Tibial nerve (tissue), 4 donors: ENCODE measurements around the gene VN1R5. TPM values are rescaled to one million over a fixed set of nuclear protein-coding genes. Genes with fewer than 3 reads are reported as not detected.

Source experiments
- DNase-seq, 2 donors: peaks; one replicate each; pipeline ENCODE4 v3.0.0-alpha.2; 2019; ENCODE audit warnings: low spot score in 2 of 2
- H3K27ac ChIP-seq, 4 donors: fragments of 200-600 bp; sonication (generic) in 3 of 4; one replicate each; pipeline ENCODE4 v1.5.1; 2017 to 2019; ENCODE audit warnings: mild to moderate bottlenecking in 1 of 4
- H3K27me3 ChIP-seq, 2 donors: fragments of 200-600 bp; sonication (generic) in 1 of 2; one replicate each; pipeline versions ENCODE4 v1.5.1 to v1.6.0; 2017 to 2019
- H3K36me3 ChIP-seq, 3 donors: fragments of 200-600 bp; sonication (generic); one replicate each; pipeline ENCODE4 v1.5.1; 2018 to 2019
- H3K4me1 ChIP-seq, 4 donors: fragments of 200-600 bp; sonication (generic) in 3 of 4; one replicate each; pipeline ENCODE4 v1.5.1; 2017 to 2019
- H3K4me3 ChIP-seq, 4 donors: fragments of 200-600 bp; sonication (generic) in 3 of 4; one replicate each; pipeline ENCODE4 v1.5.1; 2017 to 2019; ENCODE audit warnings: mild to moderate bottlenecking in 1 of 4, moderate library complexity in 1 of 4
- H3K9me3 ChIP-seq, 4 donors: fragments of 200-600 bp; sonication (generic) in 3 of 4; one replicate each; pipeline ENCODE4 v1.5.1; 2017 to 2019
- EP300 ChIP-seq, 2 donors: sonication (generic); formaldehyde crosslinking; IDR thresholded peaks; one replicate each; pipeline ENCODE4 v1.6.1; 2017; ENCODE audit warnings: antibody characterized with exemption in 2 of 2, mild to moderate bottlenecking in 1 of 2
- POLR2A ChIP-seq, 2 donors: fragments of 450-650 bp; IDR thresholded peaks; one replicate each; pipeline ENCODE4 v1.6.1; 2017; ENCODE audit warnings: antibody characterized with exemption in 2 of 2, mild to moderate bottlenecking in 2 of 2, moderate library complexity in 2 of 2
- WGBS, 2 donors: methylation state at CpG; one replicate each; pipeline ENCODE4 v1.1.5; 2018; 5-methylcytosine and 5-hydroxymethylcytosine counted together
- total RNA-seq, 4 donors: library from RNA; depleted of rRNA; stranded (reverse); fragments of >200 nt; gene quantifications; one replicate each; pipeline ENCODE4 v1.1.0, GENCODE V29; 2016
- TF ChIP-seq, protein P1 (sequence below), 5 experiments: fragments of 200-600 bp in 3 of 5; fragments of 450-650 bp in 2 of 5; sonication (generic) in 3 of 5; IDR thresholded peaks; one replicate each; pipeline ENCODE4 v1.5.1; 2016 to 2019; ENCODE audit warnings: antibody characterized with exemption in 5 of 5, mild to moderate bottlenecking in 3 of 5, moderate library complexity in 2 of 5

The VN1R5 gene
- total RNA-seq, 4 donors from 2014 or later, result not detected

DNA sequence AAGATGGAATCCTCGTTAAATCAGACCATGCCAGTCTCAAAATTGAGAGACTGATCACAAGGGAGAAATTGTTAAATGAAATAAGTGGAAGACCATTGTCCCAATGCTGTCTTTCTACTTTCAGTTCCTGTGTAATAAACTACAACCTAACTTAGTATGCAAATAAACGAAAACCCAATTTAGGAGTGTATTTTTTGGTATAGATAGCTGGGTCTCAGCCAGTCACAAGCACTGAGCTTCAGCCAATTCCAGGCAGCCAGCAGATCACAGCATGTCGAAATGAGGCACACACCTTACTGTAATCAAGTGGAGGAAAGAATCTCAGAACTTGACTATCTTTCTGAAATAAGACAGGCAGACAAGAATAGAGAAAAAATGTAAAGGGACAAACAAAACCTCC is 33.0 kb upstream of the VN1R5 start:
- no peak for DNase-seq
- Histone ChIP-seq H3K27ac (no peak overlapping the region), H3K36me3 (no peaks in the 10 kb centered on the region), H3K4me3 (no peak overlapping the region), H3K9me3 (peaks cover 0 to 18% (median 4%) of the 10 kb centered on the region in 4 donors), H3K4me1 (no peaks in the 10 kb centered on the region), H3K27me3 (no peaks in the 10 kb centered on the region)
- TF ChIP-seq POLR2A (IDR thresholded peaks at IDR 0.05) (no peak), EP300 (IDR thresholded peaks at IDR 0.05) (no peak)
- TF ChIP-seq, protein P1, sequence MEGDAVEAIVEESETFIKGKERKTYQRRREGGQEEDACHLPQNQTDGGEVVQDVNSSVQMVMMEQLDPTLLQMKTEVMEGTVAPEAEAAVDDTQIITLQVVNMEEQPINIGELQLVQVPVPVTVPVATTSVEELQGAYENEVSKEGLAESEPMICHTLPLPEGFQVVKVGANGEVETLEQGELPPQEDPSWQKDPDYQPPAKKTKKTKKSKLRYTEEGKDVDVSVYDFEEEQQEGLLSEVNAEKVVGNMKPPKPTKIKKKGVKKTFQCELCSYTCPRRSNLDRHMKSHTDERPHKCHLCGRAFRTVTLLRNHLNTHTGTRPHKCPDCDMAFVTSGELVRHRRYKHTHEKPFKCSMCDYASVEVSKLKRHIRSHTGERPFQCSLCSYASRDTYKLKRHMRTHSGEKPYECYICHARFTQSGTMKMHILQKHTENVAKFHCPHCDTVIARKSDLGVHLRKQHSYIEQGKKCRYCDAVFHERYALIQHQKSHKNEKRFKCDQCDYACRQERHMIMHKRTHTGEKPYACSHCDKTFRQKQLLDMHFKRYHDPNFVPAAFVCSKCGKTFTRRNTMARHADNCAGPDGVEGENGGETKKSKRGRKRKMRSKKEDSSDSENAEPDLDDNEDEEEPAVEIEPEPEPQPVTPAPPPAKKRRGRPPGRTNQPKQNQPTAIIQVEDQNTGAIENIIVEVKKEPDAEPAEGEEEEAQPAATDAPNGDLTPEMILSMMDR (IDR thresholded peaks at IDR 0.05), result no peak
- 72% methylated on average over 3 of the region's 3 CpGs for WGBS, 2 donors

- Histone ChIP-seq H3K27me3 (no peaks in the 10 kb centered on the region), H3K36me3 (no peaks in the 10 kb centered on the region), H3K9me3 (peaks cover 0 to 36% (median 8%) of the 10 kb centered on the region in 4 donors), H3K4me3 (no peak overlapping the region), H3K4me1 (no peaks in the 10 kb centered on the region), H3K27ac (no peak overlapping the region)
- DNase-seq, result no peak
- no peak for TF ChIP-seq POLR2A (IDR thresholded peaks at IDR 0.05)
- TF ChIP-seq EP300 (IDR thresholded peaks at IDR 0.05), result no peak
- TF ChIP-seq, protein P1 (IDR thresholded peaks at IDR 0.05), result no peak
Observed at GRCh38 chr1:247224822-247225221, 31.1 kb upstream of the VN1R5 start.

- H3K9me3 ChIP-seq, result peaks cover 0 to 38% (median 8%) of the 10 kb centered on the region in 4 donors
- DNase-seq, result no peak
- no peak overlapping the region for H3K27ac ChIP-seq
- 49 to 54% methylated on average over 3 of the region's 3 CpGs for WGBS, 2 donors
- H3K27me3 ChIP-seq, result no peaks in the 10 kb centered on the region
- no peak overlapping the region for H3K4me3 ChIP-seq
- no peaks in the 10 kb centered on the region for H3K36me3 ChIP-seq
- no peaks in the 10 kb centered on the region for H3K4me1 ChIP-seq
- TF ChIP-seq EP300 (IDR thresholded peaks at IDR 0.05) (no peak), POLR2A (IDR thresholded peaks at IDR 0.05) (no peak)
- TF ChIP-seq, protein P1 (IDR thresholded peaks at IDR 0.05), result no peak
Observed at GRCh38 chr1:247228133-247228532, 27.7 kb upstream of the VN1R5 start.

DNA sequence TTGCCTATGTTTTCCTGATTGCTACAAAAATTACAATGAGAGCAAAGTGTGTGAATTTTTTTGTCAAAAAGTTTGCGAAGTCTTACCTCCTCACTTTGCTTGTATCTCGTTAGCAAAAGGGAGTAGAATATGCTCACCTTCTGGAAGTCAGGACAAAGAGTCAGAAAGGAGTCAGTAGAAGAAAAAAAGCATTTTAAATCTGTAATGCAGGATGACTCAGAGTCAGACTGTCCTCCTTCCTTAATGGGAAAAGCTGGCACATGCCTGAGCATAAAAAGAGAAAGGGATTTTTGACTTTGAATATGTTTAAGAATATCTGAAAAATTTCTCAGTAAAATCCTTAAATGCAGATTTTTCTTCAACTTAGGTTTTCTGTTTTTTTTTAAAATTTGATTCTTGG is 14.2 kb upstream of the VN1R5 start:
- 73 to 78% methylated on average over 2 of the region's 2 CpGs for WGBS, 2 donors
- Histone ChIP-seq H3K27ac (no peak overlapping the region), H3K9me3 (peaks cover 0 to 19% (median 6%) of the 10 kb centered on the region in 4 donors), H3K27me3 (no peaks in the 10 kb centered on the region), H3K36me3 (no peaks in the 10 kb centered on the region), H3K4me1 (no peaks in the 10 kb centered on the region), H3K4me3 (no peak overlapping the region)
- TF ChIP-seq, protein P1 (IDR thresholded peaks at IDR 0.05), result no peak
- no peak for TF ChIP-seq EP300 (IDR thresholded peaks at IDR 0.05)
- no peak for TF ChIP-seq POLR2A (IDR thresholded peaks at IDR 0.05)
- DNase-seq, result no peak

GRCh38 chr1:247243524-247244137 is 12.2 kb upstream of the VN1R5 start:
- Histone ChIP-seq H3K4me1 (no peaks in the 10 kb centered on the region), H3K27ac (no peak overlapping the region), H3K27me3 (no peaks in the 10 kb centered on the region), H3K4me3 (no peak overlapping the region), H3K9me3 (peaks cover 0 to 37% (median 8%) of the 10 kb centered on the region in 4 donors), H3K36me3 (no peaks in the 10 kb centered on the region)
- WGBS, 2 donors, result 84 to 86% methylated on average over 12 of the region's 12 CpGs
- no peak for DNase-seq
- TF ChIP-seq EP300 (IDR thresholded peaks at IDR 0.05) (no peak), POLR2A (IDR thresholded peaks at IDR 0.05) (no peak)
- TF ChIP-seq, protein P1 (IDR thresholded peaks at IDR 0.05), result no peak
